HG03575 (cell line): ENCODE measurements around the gene PCBP4.
"Not testable (repeated sequence)": the region's sequence is repeated elsewhere in the genome, so short reads cannot be mapped to it uniquely, and the experiment has no call there.

ENCODE experiments used
- ATAC-seq: cut with Tn5 transposase; IDR thresholded peaks from one replicate; pipeline ENCODE4 v1.9.1; 2021; ENCODE audit not compliant: unreplicated experiment, insufficient number of reproducible peaks, low FRiP score; ENCODE audit errors: extremely low read depth

PCBP4 gene

GRCh38 chr3:51932471-51933370 lies 34.5 kb downstream of the PCBP4 start:
- no peak for ATAC-seq

GRCh38 chr3:51931756-51932155 lies 35.5 kb downstream of the PCBP4 start:
- no peak for ATAC-seq

- no peak for ATAC-seq
These were observed 36.8 kb downstream of the PCBP4 start for GRCh38 chr3:51930439-51930838.

- ATAC-seq: no peak
These were observed 37.7 kb downstream of the PCBP4 start for GRCh38 chr3:51929420-51930003.

GRCh38 chr3:51928981-51929380 lies 38.3 kb downstream of the PCBP4 start:
- ATAC-seq: not testable (repeated sequence)

GRCh38 chr3:51928438-51928837 lies 38.8 kb downstream of the PCBP4 start:
- no peak for ATAC-seq

GRCh38 chr3:51927061-51927977 lies 39.9 kb downstream of the PCBP4 start:
- no peak for ATAC-seq

- ATAC-seq: no peak
These were observed 46.1 kb downstream of the PCBP4 start for GRCh38 chr3:51921081-51921578.

GRCh38 chr3:51916418-51916817 lies 50.8 kb downstream of the PCBP4 start:
- no peak for ATAC-seq

- ATAC-seq: no peak
These were observed 59.2 kb downstream of the PCBP4 start for GRCh38 chr3:51908026-51908425.
